ENCODE results near the gene SPATS2L.

SPATS2L gene

GRCh38 chr2:200297100-200297499 is 9.4 kb upstream of the SPATS2L start:
- no peak for DNase-seq (ENCODE audit: low read depth in 2 of 2)

GRCh38 chr2:200297989-200298388 is 8.5 kb upstream of the SPATS2L start:
- no peak for DNase-seq (ENCODE audit: low read depth in 2 of 2)

GRCh38 chr2:200298816-200299215 is 7.7 kb upstream of the SPATS2L start:
- no peak for DNase-seq (ENCODE audit: low read depth in 2 of 2)

- DNase-seq (ENCODE audit: low read depth in 2 of 2): no peak
These were observed 6.4 kb upstream of the SPATS2L start for GRCh38 chr2:200300065-200300464.

DNA sequence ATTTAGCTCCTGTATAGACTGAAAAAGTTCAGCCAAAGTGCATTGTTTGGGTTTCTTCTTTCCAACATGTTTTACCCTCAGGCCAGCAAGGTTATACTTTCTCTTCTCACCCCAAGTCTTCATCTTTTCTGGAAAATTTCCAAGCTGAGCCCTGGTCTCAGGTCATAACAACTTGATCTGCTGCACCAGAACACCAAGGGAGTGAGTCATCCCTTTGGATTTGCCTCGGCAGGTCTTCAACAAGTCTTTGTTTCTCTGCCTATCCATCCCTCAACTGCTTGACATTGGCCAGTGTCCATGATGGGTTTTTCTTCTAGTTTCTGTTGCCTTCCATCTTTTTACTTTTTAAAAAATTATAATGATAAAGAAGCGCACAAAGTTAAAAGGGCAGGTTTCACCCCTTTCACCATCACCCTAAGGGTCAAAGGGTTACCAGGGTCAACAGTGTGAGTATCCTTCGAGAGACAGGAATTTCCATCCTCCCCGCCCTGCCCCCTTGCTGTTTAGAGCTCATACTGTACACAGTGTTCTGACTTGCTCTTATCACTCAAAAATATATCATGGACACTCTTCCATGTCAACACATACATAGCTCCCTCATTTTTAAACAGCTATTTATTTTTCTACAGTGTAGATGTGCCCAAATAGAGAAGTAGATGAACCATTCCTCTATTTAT is 5.7 kb upstream of the SPATS2L start:
- no peak for DNase-seq (ENCODE audit: low read depth in 2 of 2)

- no peak for DNase-seq (ENCODE audit: low read depth in 2 of 2)
These were observed 4.3 kb upstream of the SPATS2L start for GRCh38 chr2:200301953-200302858.

GRCh38 chr2:200302940-200303727 is 3.4 kb upstream of the SPATS2L start:
- no peak for DNase-seq (ENCODE audit: low read depth in 2 of 2)

- DNase-seq (ENCODE audit: low read depth in 2 of 2): no peak
These were observed 697 bp upstream of the SPATS2L start for GRCh38 chr2:200305797-200306195.

DNA sequence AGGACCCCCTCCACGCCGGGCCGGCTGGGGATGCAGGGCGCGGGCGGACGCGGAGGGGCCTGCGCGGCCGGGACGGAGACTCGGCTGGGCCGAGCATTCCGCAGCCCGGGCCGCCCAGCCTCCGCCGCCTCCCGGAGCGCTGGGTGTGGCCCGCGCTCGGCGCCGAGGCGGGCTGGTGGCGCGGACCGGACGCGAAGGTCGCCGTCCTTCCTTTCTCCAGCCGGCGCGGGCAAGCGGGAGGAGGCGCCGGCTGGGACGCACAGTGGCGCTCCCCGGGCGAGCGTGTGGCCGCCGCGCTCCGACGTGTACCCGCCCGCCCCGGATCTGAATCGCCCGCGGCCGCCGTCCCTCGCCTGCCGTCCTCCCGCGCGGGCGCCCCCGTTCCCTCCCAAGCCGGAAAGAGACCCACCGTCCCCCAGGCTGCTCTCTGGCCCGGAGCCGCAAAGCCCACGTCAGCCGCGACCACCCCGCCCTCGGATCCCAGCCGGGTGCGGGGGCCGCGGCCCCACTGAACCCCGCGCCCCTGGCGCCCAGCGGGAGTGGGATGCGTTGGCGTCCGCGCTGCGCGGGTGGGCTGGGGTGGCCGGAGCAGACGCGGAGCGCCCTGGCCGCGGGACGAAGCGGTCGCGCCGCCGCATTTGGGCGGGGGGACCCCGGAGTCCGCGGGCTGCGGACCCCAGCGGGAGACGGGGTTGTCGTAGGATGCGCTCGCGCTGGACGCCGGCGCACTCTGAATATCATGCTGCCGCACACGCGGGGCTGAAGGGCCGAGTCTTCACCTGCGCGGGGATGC is 634 bp downstream of the SPATS2L start:
- DNase-seq (ENCODE audit: low read depth in 2 of 2): no peak

DNA sequence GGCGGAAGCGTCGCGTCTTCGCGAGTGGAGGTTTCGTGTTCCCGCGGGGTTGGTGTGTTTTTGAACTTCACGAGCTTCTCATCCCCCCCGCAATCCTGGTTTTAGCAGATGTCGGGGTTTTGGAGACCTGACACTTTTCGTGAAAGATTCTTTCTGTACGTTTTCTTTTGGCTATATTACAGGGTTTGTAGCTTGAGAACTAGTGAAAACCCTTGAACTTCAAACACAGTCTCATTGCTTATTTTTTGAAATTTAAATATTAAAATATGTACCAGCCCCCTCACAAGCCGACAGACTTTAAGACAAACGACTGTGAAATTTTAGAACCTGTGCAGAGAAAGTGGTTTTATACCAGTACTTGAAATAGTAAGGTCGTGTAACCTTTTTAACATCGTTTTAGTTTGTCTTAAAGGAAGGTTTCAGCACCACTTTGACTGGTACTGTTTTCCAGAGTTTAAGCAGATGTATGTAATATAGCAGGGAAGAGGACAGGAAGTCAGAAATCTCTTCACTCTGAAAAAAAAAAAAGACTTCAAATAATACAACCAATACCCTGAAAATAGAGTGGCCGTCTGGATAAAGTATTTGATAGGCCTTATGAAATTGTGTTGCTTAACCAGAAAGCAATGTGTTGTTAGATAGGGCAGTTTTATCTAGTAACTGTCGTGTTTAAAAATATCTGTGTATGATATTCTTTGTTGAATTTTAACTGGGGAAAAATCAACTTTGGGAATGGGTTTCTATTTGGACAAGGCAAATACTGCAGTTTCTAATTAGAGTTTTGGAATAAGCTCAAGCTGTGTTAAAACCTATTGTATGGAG is 1.4 kb downstream of the SPATS2L start:
- DNase-seq (ENCODE audit: low read depth in 2 of 2): peak in 1 of 2 experiments; percentile 40

DNA sequence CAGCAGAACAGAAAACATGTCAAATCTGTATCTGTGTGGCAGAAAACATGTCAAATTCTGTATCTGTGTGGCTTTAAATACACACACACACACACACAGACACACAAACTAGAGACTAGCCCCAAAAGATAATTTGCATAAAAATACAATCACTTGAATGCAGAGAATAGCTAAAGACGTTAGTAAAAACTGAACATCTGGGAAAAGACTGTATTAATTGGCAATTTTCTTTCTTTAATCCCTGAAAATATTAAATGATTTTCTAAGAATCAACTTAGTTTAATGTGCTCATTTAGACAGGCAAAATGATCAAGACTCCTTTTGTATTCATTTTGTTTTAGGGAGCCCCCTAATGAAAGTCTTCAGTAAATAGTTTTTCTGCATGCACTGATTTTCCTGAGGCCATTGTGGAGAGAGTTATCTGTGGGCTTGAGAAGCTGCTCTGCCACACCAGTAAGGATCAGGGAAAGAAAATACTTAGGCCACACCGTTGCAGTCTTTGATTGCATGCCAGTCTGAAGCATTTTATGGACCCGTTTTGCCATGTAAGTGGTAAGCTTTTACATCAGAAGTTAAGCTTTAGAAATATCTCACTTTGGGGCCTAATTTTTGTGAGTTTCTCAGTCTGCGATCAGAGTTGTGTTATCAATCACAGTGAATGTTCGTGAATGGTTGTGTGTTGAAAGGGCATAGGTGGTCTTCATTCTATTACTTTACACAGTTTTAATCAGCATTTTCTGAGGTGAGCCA is 2.2 kb downstream of the SPATS2L start:
- DNase-seq (ENCODE audit: low read depth in 2 of 2): no peak

- no peak for DNase-seq (ENCODE audit: low read depth in 2 of 2)
These were observed 3.0 kb downstream of the SPATS2L start for GRCh38 chr2:200309296-200310049.

- no peak for DNase-seq (ENCODE audit: low read depth in 2 of 2)
These were observed 4.1 kb downstream of the SPATS2L start for GRCh38 chr2:200310545-200310971.

DNA sequence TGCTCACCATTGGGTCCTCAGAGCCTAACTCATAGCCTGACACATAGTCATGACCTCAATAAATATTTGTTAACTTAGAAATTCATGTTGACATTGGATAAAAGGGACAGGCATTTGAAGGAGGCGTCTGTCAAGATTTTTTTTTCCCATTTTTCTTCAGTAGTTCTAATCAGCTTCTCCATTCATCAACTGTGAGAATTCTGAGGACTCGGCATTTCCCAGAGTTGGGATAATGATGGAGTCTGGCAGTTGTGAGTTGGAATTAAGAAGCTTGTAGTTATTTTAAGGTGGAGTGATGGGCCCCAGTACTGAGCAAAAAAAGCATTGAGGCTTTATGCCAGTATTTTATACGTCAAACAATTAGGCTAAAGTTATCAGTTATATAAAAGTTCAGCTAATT is 4.6 kb downstream of the SPATS2L start:
- no peak for DNase-seq (ENCODE audit: low read depth in 2 of 2)

DNA sequence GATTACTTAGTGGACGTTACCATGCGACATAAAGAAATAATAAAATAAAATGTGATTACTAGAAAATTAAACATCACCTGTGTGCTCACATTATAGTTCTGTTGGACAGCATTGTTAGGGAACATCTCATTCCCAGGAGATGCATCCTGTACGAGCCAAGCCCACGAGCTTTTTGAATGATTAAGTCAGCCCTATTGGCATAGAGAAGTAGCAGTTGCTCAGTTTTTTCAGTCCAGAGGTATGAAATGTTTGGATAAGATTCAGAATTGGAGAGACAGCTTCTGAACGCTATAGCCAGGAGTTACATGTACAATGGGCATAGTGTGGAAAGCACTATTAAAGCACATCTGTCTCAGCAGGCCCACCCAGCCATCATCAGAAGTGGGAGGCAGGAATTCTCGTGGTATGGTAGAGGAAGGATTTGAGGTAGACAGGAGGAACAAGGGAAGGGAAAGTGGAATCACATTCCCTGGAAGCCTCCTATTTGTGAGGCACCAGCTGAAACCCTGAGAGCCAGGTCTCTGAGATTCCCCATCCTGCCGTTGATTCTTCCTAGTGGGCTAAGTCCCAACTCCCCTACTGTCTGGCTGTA is 8.6 kb downstream of the SPATS2L start:
- DNase-seq (ENCODE audit: low read depth in 2 of 2): no peak

DNA sequence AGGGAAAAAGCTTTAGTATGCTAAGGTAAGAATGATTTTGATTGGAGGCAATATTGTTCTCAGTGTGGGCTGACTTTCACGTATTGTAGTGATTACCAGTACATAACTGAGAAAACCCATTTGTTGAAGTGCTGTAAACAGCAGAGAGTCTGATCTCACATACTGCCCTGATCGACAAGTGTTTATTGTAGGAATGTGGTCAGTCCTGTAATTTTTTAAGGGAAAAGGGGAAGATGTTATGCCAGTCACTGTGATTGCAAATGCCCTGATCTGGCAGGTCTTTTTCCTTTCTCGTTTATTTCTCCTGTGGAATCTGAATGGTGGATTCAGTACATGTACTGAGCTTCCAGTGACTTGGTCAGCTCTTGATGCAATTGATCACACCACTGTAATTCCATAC is 11.5 kb downstream of the SPATS2L start:
- DNase-seq (ENCODE audit: low read depth in 2 of 2): no peak

- DNase-seq (ENCODE audit: low read depth in 2 of 2): no peak
These were observed 12.5 kb downstream of the SPATS2L start for GRCh38 chr2:200318940-200319435.

- DNase-seq (ENCODE audit: low read depth in 2 of 2): peak; percentile 47 to 54
These were observed 13.2 kb downstream of the SPATS2L start for GRCh38 chr2:200319548-200320337.
